ENCODE data around the gene KRTAP10-8.
A peak's percentile ranks its signal among the peaks of the same experiment; 100 is the strongest.
"Not testable (repeated sequence)": the region's sequence is repeated elsewhere in the genome, so short reads cannot be mapped to it uniquely, and the experiment has no call there.

Gene KRTAP10-8

DNA sequence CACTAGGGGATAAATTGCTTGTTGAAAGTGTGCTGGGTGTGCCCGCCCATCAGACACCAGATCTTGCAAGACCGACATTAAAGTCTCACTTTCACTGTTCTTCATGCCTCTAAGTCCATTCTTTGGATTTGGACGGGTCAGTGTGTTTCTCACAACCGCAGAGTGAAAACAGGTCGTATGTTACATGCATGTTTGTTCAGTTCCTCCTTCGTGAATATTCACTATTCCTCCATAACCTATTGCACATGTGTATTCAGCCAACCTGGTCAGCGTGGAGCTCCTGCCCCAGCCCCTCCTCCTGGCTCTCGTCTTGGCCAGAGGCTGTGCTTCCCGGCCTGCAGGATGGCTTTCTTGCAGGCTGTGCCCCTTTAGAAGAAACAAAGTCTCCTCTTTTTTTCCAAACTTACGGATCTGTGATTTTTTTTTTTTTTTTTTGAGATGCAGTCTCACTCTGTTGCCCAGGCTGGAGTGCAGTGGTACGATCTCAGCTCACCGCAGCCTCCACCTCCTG lies 17.4 kb upstream of the KRTAP10-8 start:
- no peak for DNase-seq
- in situ Hi-C loops (cut with MboI; ENCODE audit: low pct_unique_long_range_greater_than_20kb, low sequenced_read_pairs) = no loop called here

GRCh38 chr21:44595524-44595923 lies 16.4 kb upstream of the KRTAP10-8 start:
- in situ Hi-C loops (cut with MboI; ENCODE audit: low pct_unique_long_range_greater_than_20kb, low sequenced_read_pairs) = no loop called here
- no peak for DNase-seq

- in situ Hi-C loops (cut with MboI; ENCODE audit: low pct_unique_long_range_greater_than_20kb, low sequenced_read_pairs) = no loop called here
- DNase-seq = no peak
Measured at GRCh38 chr21:44596068-44596725, 15.7 kb upstream of the KRTAP10-8 start.

DNA sequence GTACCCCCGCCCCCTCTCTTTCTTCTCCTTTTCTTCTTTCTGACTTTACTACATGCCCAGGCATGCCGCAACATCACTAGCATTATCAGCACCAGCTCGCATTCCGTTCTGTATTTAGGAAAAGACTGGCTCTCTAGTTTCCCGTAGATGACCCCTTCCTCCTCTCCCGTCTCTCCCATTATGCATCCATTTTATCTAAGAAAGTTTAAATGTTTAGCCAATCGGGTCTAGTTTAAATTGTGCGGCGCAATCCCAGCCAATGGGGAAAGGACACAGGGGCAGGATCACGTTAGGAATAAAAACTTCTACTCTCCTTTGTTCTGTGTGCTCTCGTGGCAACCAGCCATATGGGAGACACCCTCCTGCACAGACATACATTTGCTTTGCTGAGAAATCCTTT lies 13.8 kb upstream of the KRTAP10-8 start:
- DNase-seq = peak; percentile 26
- in situ Hi-C loops (cut with MboI; ENCODE audit: low pct_unique_long_range_greater_than_20kb, low sequenced_read_pairs) = no loop called here

- DNase-seq = no peak
- in situ Hi-C loops (cut with MboI; ENCODE audit: low pct_unique_long_range_greater_than_20kb, low sequenced_read_pairs) = no loop called here
Measured at GRCh38 chr21:44599264-44600029, 12.4 kb upstream of the KRTAP10-8 start.

- DNase-seq; in situ Hi-C loops (cut with MboI; ENCODE audit: low pct_unique_long_range_greater_than_20kb, low sequenced_read_pairs): not testable (repeated sequence)
Measured at GRCh38 chr21:44600118-44600978, 11.5 kb upstream of the KRTAP10-8 start, which contains the start of gene KRTAP10-7. KRTAP10-7 (plus strand) TSS chr21:44600597; CDS start chr21:44600622, 25 bp downstream.

DNA sequence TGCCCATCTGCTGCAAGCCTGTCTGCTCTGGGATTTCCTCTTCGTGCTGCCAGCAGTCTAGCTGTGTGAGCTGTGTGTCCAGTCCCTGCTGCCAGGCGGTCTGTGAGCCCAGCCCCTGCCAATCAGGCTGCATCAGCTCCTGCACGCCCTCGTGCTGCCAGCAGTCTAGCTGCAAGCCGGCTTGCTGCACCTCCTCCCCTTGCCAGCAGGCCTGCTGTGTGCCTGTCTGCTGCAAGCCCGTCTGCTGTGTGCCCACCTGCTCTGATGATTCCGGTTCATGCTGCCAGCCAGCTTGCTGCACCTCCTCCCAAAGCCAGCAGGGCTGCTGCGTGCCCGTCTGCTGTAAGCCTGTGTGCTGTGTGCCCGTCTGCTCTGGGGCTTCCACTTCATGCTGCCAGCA lies 10.8 kb upstream of the KRTAP10-8 start:
- DNase-seq; in situ Hi-C loops (cut with MboI; ENCODE audit: low pct_unique_long_range_greater_than_20kb, low sequenced_read_pairs): not testable (repeated sequence)

DNA sequence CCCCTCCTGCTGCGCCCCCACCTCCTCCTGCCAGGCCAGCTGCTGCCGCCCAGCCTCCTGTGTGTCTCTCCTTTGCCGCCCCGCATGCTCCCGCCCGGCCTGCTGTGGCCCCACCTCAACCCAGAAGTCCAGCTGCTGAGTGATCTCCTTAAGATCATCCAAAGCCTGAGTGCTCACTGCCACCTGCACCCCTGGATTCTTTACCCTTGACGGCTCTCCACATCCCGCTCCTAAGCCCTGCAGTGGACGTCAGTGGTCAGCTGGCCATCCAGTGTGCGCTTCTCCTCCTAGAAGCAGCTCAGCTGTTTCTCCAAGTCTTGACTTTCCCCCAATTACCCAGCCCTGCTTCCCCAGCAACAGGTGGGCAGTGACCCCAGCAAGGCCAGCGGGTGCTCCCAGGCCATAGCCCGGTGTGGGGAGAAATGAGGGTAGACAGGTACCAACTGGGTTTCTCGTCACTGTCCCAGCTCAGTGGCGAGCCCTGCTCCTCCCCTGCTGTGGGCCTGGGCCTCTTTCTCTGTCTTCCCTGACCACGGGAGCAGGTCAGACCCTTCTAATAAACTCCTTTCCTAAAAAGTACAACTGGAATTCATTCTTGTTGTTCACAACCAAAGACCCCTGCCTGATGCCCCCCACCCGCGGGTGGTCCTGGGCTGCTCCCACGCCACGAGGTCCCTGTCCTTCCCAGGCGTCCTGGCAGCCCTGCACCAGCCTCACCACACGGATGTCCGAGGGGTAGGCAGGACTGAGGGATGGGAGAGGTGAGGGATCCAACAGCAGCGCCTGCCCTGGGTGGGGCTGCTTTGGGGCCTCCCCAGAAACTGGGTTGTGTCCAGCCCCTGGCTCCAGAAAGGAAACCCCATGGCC lies 10.1 kb upstream of the KRTAP10-8 start:
- DNase-seq = no peak
- in situ Hi-C loops (cut with MboI; ENCODE audit: low pct_unique_long_range_greater_than_20kb, low sequenced_read_pairs) = no loop called here

- DNase-seq = no peak
- in situ Hi-C loops (cut with MboI; ENCODE audit: low pct_unique_long_range_greater_than_20kb, low sequenced_read_pairs) = no loop called here
Measured at GRCh38 chr21:44602463-44602850, 9.4 kb upstream of the KRTAP10-8 start.

DNA sequence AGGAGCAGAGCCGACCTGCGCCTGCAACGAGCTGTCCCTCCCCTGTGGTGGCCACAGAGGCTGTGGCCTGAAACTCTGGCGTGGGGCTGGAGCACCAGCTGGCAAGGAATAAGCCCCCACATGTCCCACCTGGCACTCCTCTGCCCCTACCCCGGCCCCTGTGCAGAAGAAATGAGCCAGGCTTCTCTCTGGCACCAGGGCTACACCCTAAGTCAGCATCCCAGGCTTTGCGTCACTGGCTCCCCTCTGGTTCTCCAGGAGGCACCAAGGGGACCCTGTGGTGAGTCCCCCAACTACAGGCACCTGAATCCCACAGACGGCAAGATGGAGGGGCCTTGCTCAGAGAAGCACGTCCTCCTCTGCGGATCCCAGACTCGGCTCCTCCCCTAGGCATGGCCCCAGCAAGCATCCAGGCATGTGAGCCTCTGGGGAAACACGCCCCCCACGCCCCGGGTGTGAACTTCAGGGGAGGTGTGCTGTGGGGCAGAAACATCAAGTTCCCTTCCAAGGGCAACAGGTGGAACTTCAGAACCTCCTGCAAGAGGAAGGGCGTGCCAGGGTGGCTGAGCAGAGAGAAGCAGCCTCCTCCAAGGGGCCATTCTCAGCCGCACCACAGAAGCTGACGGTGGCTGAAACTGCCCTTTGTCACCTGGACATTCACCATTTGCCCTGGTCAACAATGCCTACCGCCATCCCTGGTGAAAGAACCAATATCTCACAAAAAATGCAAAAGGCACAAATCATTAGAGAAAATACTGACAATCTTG lies 8.6 kb upstream of the KRTAP10-8 start:
- in situ Hi-C loops (cut with MboI; ENCODE audit: low pct_unique_long_range_greater_than_20kb, low sequenced_read_pairs) = no loop called here
- DNase-seq = no peak

DNA sequence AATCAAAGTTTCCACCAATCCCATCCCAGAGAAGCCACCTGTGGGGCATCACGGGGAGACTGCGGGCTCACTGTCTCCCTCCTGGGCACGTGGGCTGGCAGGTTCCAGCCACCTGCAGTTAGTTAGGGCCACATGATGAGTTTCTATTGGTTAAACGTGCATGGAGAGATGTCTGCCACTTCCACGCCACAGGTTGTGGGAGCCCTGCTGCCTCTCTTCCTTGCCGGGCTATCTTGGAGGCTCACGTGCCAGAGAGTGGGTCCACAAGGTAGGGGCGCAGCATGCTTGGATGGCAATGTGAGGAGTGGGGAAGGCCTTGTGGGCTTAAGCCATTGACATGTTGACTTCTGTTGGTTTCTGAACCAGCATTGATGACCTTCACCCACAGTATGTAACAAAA lies 8.0 kb upstream of the KRTAP10-8 start:
- in situ Hi-C loops (cut with MboI; ENCODE audit: low pct_unique_long_range_greater_than_20kb, low sequenced_read_pairs) = no loop called here
- no peak for DNase-seq

DNA sequence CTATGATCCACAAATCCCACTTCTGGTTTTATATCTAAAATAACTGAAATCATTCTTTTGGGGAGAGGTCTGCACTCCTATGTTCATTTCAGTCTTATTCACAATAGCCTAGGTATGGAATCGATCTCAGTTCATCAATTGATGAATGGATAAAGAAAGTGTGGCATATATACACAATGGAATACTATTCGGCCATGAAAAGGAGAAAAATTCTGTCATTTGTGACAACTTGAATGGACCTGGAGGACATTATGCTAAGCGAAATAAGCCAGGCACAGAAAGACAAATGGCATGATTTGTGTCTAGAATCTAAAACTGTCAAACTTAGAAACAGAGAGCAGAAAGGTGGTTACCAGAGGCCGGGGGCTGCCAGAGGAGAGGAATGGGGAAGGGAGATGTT lies 5.4 kb upstream of the KRTAP10-8 start:
- in situ Hi-C loops (cut with MboI; ENCODE audit: low pct_unique_long_range_greater_than_20kb, low sequenced_read_pairs) = no loop called here
- no peak for DNase-seq

- DNase-seq = no peak
- in situ Hi-C loops (cut with MboI; ENCODE audit: low pct_unique_long_range_greater_than_20kb, low sequenced_read_pairs) = no loop called here
Measured at GRCh38 chr21:44609193-44609592, 2.7 kb upstream of the KRTAP10-8 start.

DNA sequence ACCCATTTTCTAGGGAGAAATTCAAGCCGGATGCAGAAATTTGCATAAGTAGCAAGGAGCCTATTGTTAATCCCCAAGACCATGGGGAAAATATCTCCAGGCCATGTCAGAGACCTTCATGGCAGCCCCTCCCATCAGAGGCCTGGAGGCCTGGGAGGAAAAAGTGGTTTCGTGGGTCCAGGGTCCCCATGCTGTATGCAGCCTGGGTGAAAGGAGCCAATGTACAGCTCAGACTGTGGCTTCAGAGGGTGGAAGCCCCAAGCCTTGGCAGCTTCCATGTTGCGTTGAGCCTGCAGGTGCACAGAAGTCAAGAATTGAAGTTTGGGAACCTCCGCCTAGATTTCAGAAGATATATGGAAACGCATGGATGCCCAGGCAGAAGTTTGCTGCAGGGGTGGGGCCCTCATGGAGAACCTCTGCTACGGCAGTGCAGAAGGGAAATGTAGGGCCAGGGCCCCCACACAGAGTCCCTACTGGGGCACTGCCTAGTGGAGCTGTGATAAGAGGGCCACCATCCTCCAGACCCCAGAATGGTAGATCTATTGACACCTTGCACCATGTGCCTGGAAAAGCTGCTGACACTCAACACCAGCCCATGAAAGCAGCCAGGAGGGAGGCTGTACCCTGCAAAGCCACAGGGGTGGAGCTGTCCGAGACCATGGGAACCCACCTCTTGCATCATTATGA lies 1.6 kb upstream of the KRTAP10-8 start:
- DNase-seq; in situ Hi-C loops (cut with MboI; ENCODE audit: low pct_unique_long_range_greater_than_20kb, low sequenced_read_pairs): not testable (repeated sequence)

DNA sequence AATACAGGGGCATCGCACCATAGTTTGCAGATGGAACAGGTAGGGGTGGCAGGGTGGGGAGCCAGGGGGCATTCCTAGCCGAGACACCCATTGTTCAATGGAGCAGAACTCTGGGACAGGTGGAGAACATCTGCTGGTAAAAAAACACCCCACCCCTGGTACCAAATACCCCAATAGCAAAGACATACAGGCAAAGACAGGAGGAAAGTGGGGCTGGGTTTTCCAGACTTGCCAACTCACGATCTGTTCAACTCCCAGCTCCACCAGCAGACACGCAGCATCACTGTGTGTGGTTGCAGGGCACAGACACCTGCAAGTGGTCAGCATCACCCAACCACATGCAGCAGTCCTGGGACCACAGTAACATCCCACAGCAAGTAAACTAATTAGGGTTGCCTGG lies 328 bp upstream of the KRTAP10-8 start:
- in situ Hi-C loops (cut with MboI; ENCODE audit: low pct_unique_long_range_greater_than_20kb, low sequenced_read_pairs) = no loop called here
- no peak for DNase-seq

GRCh38 chr21:44612669-44613229 lies 870 bp downstream of the KRTAP10-8 start:
- DNase-seq = no peak
- in situ Hi-C loops (cut with MboI; ENCODE audit: low pct_unique_long_range_greater_than_20kb, low sequenced_read_pairs) = no loop called here
